Measurements from ENCODE around the gene CRYAB.
"Not testable (repeated sequence)": the region's sequence is repeated elsewhere in the genome, so short reads cannot be mapped to it uniquely, and the experiment has no call there.

Gene CRYAB

GRCh38 chr11:111933176-111933575 is 21.6 kb upstream of the CRYAB start:
- DNase-seq = not testable (repeated sequence)

GRCh38 chr11:111932611-111932950 is 21.0 kb upstream of the CRYAB start:
- DNase-seq = no peak

GRCh38 chr11:111930472-111930871 is 18.9 kb upstream of the CRYAB start:
- DNase-seq = no peak

GRCh38 chr11:111926505-111927391 is 15.2 kb upstream of the CRYAB start:
- peak; percentile 100 for DNase-seq

GRCh38 chr11:111925953-111926352 is 14.4 kb upstream of the CRYAB start:
- no peak for DNase-seq

- DNase-seq = no peak
Observed at GRCh38 chr11:111923951-111924350, 12.4 kb upstream of the CRYAB start.

- no peak for DNase-seq
Observed at GRCh38 chr11:111923351-111923788, 11.8 kb upstream of the CRYAB start.

- DNase-seq = peak; percentile 50
Observed at GRCh38 chr11:111922803-111923202, 11.2 kb upstream of the CRYAB start.

- DNase-seq = no peak
Observed at GRCh38 chr11:111921541-111922230, 10.1 kb upstream of the CRYAB start.

- no peak for DNase-seq
Observed at GRCh38 chr11:111920908-111921307, 9.3 kb upstream of the CRYAB start.

GRCh38 chr11:111918390-111919256 is 7.1 kb upstream of the CRYAB start, which contains the start of gene C11orf52:
TSS of gene C11orf52 (plus strand) at chr11:111918913. CDS start at chr11:111918973, 60 bp downstream.
- DNase-seq = no peak

GRCh38 chr11:111917788-111918187 is 6.2 kb upstream of the CRYAB start:
- DNase-seq = no peak

- no peak for DNase-seq
Observed at GRCh38 chr11:111917312-111917711, 5.7 kb upstream of the CRYAB start.

GRCh38 chr11:111916768-111917167 is 5.2 kb upstream of the CRYAB start:
- DNase-seq = no peak

- DNase-seq = peak; percentile 90
Observed at GRCh38 chr11:111913997-111914396, 2.4 kb upstream of the CRYAB start.

- DNase-seq = peak; percentile 57
Observed at GRCh38 chr11:111913031-111913861, 1.7 kb upstream of the CRYAB start.

- DNase-seq = no peak
Observed at GRCh38 chr11:111912535-111912934, 965 bp upstream of the CRYAB start, which contains the start of gene HSPB2. TSS of gene HSPB2 (plus strand) at chr11:111912734. CDS start at chr11:111912830, 96 bp downstream.

- peak; percentile 88 for DNase-seq
Observed at GRCh38 chr11:111910676-111911562, 651 bp downstream of the CRYAB start.

GRCh38 chr11:111909378-111909777 is 2.2 kb downstream of the CRYAB start:
- peak; percentile 51 for DNase-seq

GRCh38 chr11:111908639-111909305 is 2.8 kb downstream of the CRYAB start:
- DNase-seq = peak; percentile 56

Measured in midbrain (tissue), 1 donor.